K562 (cell line): ENCODE results near the gene GRIN2D.

Experiments used
- CAMTA2 ChIP-seq: fragments of 250-450 bp; sonication (Bioruptor Pico); conservative IDR thresholded peaks from 2 replicates; pipeline ENCODE4 v1.5.1; 2022
- HNRNPLL ChIP-seq: fragments of 200-400 bp; formaldehyde crosslinking; IDR thresholded peaks from 2 replicates; pipeline ENCODE4 v1.6.1; 2017; ENCODE audit warnings: low read length, low read depth, mild to moderate bottlenecking; ENCODE audit not compliant: poor library complexity, severe bottlenecking
- PRPF4 ChIP-seq: fragments of 200-400 bp; formaldehyde crosslinking; IDR thresholded peaks from one replicate; pipeline ENCODE4 v1.6.1; 2017; ENCODE audit warnings: low read length, low read depth, mild to moderate bottlenecking; ENCODE audit not compliant: insufficient read depth, poor library complexity, severe bottlenecking
- SIN3B ChIP-seq: fragments of 450-650 bp; IDR thresholded peaks from 2 replicates; pipeline ENCODE4 v1.6.1; 2017; ENCODE audit warnings: low read depth, mild to moderate bottlenecking, moderate library complexity
- SMARCB1 ChIP-seq: IDR thresholded peaks from 2 replicates; pipeline ENCODE4 v1.6.1; 2011; ENCODE audit warnings: improper control_type of control experiment, low read depth; ENCODE audit not compliant: insufficient read length
- SP2 ChIP-seq: IDR thresholded peaks from 2 replicates; pipeline ENCODE4 v1.6.1; 2011; ENCODE audit warnings: mild to moderate bottlenecking, low read depth, low read length, moderate library complexity; ENCODE audit not compliant: poor library complexity, severe bottlenecking; ENCODE audit errors: extremely low read depth

GRCh38 chr19:48382286-48382685, 11.2 kb upstream of the GRIN2D start:
- TF ChIP-seq HNRNPLL (no peak), SMARCB1 (no peak), SIN3B (no peak), PRPF4 (no peak), CAMTA2 (CRISPR knock-in tag) (no peak), SP2 (no peak)
